Activated CD4-positive, alpha-beta T cell treated with anti-CD3 and anti-CD28 coated beads for 48 hours (primary cell): ENCODE data around the gene C1orf159.
A peak's percentile ranks its signal among the peaks of the same experiment; 100 is the strongest.

Experiments
- DNase-seq: peaks from one replicate; pipeline ENCODE4 v3.0.0-alpha.2; 2020

The C1orf159 gene

DNA sequence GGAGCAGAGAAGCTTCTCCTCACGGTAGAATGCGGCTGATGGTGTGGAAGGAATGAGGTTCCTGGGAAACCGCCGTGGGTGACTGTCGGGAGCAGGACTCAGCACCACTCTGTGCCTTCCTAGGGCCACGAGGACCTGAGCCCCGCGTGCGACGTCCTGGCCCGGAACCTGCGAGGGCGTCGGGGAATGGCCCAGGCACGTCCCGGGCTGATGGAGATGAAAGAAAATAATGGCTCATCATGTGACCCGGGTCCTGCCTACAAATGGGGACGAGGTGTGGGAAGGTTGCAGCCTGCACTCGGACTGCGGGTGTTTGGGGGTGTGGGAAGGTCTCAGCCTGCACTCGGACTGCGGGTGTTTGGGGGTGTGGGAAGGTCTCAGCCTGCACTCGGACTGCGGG is 32.7 kb upstream of the C1orf159 start:
- no peak for DNase-seq

DNA sequence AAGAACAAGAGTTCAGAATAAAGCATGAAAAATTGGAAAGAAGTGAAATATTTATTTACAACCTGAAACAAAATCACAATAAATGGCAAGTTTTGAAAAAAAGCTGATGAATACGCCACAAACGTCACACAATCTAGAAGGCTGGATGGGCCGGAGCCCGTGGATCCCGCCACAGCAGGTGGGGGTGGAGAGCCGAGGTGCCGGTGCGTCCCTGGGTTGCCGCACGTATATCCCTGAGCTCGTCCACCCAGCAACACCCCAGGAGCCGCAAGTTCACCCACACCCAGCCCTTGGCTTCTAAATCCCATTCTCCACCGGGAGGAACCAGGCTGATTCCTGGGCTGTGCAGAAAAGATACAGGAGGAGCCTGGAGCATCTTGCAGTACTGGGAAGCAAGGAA is 32.2 kb upstream of the C1orf159 start:
- no peak for DNase-seq

DNA sequence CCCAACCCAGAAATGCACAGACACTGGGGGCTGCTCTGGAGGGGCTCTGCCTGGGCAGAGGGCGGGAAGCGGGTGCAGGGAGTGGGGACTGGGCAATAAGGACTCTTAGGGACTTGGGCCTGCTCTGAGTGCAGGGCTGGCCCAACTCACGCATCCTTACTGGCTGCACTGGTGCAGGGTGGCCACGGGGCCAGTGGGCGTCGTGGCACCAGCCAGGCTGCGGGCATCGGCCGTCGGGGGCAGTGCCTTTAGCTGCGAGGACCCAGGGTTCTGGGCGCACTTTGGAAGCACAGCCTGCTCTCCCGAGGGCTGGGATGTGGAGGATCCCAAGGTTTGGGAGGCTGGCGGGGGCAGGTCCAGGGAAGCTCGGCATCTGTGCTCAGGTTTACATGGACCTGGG is 30.7 kb upstream of the C1orf159 start:
- no peak for DNase-seq

DNA sequence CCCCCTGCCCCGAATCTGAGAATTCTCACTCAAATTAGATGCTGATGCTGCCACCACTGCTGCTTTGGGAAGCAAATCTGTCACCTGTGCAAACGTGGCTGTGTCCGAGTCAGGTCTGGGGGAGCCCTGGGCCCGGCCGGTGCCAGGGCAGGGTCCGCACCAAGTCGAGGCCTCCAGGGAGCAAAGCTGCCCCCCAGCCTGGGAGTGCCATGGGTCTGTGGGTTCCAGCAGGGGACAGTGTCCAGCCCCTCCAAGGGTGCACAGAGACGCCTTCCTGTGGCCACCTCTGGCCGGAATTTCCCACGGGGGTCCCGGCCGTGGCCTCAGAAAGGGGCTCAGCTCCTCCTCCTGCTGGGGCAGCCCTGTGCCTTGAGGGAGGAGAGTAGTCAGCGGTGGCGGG is 30.1 kb upstream of the C1orf159 start:
- DNase-seq = no peak

DNA sequence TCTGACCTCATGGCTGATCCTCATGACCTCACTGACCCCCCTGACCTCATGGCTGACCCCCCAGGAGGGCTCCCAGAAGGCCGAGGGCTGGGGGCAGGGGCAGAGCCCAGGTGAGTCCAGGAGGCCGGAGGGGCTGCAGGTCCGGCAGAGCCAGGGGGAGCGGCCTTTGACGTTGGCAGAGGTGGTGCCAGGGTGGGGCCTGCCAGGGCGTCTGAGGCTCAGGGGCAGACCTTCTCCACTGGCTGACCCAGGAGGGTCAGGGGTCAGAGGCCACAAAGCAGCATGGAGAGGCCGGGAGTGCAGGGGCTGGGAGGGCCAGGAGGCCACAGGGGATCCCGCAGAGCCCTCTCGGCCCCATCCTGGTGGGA is 29.6 kb upstream of the C1orf159 start:
- no peak for DNase-seq

DNA sequence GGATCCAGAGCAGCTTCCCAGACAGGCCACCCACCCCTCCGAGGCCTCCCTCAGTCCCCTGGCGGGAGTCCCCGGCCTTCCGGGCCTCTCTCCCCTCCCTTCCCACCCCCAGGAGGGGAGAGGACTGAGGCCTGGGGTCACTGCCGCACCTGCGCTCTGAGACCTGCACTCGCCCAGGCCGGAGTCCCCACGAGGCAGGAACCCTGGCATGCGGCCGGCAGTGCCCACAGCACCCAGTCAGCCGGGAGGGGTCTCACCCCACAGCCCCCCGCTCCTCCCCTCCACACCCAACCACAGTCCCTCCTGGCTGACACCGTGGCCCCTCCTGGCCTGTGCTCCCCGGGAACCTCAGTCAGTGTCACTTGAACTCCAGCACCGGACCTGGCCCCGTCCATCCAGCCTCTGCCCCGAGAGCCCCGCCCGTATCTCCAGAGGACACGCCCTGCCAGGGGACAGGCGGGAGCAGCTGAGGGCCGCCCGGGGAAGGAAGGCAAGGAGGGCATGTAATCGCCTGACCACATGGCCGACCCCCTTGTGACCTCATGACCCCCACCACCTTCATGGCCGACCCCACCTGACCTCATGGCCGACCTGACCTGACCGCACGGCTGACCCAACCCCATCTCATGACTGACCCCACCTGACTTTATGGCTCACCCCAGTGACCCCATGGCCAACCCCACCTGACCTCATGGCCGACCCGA is 29.1 kb upstream of the C1orf159 start:
- DNase-seq = no peak

DNA sequence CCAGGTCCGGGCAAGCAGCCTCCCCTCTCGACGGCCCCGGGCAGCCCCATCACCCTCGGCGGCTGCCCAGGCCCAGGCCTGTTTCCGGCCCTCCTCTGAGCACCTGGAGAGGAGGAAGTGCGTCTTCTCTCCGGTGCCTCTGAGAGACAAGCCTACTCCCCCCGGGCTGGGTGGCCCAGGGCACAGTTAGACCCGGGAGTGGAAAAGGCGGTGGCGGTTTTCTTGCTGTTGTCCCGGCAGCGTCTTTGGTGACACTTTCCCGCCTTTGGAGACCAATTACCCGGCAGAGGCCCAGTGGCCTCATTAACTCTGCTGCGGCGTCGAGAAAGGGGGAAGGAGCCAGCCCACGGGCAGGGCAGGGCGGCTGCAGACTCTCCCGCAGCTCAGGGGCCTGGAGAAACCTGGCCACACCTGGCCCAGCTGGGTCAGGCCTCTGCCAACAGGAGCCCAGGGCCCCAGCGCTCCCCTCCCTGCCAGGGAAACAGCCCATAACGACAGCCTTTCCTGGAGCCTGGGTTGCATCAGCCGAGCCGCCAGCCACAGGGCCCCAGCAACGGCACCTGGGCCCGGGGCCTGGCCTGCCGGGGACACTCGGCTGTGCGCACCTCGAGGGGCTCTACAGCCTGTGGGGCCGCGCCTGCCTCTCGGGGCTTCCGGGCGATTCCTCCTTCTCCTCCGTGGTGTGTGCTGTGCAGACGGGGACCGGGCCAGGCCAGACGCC is 28.4 kb upstream of the C1orf159 start:
- DNase-seq = peak; percentile 76

DNA sequence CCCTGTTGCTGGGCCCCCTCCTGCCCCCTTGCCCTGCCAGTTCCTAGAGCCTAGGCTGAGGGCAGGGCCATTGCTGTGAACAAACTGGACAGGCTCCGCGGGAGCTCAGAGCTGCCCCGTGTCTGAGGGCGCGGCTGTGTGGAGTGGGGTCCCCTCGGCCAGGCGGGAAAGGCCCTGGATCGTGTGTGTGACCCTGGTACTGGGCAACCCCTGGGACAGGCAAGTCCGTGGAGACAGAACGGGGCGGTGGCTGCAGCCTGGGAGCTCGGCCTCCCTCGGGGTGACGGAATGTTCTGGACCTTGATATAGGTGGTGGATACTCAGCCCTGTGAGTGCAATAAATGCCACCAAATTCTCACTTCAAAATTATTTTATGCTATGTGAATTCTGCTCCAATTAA is 27.7 kb upstream of the C1orf159 start:
- DNase-seq = no peak

DNA sequence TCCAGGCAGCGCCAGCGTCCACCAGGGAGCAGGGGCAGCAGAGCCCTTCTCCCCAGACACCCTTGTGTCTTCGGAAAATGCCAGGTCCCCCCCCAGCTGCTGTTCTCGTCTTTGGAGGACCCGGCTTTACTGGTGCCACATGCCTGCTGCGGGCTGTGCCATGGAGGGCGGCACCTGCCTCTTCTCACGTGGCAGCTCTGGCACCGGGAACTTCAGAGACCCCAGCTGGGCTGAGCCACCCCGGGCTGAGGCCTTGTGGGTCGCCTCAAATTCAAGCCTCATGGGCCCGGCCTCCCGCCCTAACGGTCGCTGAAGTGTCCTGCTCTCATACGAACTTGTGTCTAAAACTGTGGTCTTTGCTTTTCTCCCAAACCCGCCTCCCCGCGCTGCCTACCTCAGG is 27.0 kb upstream of the C1orf159 start:
- no peak for DNase-seq

DNA sequence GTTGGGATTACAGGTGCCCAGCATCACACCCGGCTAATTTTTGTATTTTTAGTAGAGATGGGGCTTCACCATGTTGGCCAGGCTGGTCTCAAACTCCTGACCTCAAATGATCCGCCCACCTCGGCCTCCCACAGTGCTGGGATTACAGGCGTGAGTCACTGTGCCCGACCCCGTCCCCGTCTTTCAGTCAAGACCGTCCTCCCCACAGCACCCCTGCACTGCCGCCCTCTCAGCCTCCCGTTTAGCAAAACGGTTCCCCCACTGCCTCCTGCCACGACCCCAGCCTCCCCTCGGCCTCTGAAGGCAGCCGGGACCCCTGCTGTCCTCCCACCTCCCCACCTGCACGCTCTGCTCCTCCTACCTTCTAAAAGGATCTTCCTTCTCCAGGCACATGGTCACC is 26.5 kb upstream of the C1orf159 start:
- peak; percentile 54 for DNase-seq

DNA sequence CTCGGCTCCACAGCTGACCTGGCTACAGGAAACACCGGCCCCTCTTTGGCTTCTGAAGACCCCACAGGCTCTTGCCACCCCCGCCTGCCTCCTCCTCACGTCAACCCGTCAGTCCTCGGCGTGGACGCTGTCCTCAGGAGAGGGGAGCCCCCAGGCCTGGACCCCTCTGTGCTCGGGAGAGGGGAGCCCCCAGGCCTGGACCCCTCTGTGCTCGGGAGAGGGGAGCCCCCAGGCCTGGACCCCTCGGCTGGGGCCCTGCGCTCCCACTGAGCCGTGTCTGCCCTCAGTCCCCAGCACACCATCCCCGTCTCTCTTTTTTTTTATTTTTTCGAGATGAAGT is 26.0 kb upstream of the C1orf159 start:
- DNase-seq = no peak

DNA sequence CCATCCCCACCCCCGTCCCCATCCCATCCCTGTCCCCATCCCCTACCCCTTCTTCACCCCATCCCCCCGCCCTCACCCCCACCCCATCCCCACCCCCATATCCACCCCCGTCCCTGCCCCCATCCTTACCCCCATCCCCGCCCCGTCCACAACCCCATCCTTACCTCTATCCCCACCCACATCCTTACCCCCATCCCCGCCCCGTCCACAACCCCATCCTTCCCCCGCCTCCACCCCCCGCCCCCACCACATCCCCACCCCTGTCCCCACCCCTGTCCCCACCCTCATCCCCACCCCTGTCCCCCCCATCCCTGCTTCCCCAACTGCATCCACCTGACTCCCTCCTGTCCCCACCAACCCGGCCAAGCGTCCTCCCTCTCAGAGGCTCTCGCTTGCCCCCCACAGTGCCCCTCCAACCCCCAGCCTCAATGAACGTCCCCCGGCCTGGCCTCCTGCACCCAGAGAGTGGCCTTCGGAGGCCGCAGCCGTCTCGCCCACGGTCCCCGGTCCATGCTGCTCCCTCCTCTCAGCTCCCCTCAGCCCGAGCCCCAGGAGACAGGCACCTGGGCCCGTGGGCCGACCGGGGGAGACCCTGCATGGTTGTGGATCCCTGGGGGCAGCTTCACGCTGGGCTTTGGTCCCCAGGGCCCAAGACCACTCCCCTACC is 25.5 kb upstream of the C1orf159 start:
- DNase-seq = no peak

DNA sequence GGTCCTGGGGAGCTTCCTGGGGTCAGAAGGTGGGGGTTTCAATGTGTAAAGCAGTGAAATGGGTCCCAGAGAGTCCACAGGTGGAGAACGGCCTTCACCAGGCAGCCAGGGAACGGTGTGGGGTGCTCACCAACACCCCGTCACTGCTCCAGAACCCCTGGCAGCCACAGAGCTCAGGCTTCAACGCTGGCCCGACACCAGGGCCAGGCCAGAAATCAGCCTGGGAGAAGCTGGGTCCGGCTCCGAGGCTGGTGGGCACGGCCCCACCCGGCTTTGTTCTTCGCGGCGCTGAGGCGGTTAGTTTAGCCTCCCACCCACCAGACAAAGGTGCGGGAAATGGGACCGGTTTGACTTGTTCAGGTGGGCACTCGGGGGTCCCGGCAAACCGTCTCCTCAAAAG is 24.8 kb upstream of the C1orf159 start:
- DNase-seq = no peak

DNA sequence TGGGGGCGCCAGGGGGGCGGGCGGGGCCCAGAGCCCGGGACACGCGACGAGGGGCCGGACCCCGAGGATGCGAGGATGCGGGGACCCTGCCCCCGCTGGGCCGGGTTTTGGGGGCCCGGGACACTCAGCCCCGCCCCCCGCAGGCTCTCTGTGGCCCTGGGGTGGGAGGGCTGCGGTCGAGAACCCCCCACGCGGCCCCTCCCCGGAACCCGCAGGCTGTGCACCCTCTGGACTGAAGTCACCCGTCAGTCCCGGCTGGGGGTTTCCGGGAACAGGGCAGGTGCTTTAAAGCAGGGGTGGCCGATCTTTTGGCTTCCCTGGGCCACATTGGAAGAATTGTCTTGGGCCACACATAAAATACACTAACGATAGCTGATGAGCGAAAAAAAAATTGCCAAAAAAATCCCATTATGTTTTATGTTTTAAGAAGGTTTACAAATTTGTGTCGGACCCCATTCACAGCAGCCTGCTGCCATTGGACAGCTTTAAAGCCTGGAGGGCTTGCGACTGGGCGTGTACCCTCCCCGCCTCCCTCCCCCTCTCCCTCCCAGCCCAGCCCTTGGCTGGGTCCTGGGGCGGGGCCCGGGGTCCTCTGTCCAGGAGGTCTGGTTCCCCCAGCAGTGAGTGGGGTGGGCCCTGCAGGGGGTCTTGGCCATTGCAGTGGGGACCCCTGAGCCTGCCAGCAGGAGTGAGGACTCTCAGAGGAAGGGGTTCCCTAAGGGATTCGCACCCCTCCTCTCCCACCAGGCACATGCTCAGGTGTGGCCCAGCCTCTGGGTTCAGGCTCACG is 21.6 kb upstream of the C1orf159 start:
- peak; percentile 70 for DNase-seq

DNA sequence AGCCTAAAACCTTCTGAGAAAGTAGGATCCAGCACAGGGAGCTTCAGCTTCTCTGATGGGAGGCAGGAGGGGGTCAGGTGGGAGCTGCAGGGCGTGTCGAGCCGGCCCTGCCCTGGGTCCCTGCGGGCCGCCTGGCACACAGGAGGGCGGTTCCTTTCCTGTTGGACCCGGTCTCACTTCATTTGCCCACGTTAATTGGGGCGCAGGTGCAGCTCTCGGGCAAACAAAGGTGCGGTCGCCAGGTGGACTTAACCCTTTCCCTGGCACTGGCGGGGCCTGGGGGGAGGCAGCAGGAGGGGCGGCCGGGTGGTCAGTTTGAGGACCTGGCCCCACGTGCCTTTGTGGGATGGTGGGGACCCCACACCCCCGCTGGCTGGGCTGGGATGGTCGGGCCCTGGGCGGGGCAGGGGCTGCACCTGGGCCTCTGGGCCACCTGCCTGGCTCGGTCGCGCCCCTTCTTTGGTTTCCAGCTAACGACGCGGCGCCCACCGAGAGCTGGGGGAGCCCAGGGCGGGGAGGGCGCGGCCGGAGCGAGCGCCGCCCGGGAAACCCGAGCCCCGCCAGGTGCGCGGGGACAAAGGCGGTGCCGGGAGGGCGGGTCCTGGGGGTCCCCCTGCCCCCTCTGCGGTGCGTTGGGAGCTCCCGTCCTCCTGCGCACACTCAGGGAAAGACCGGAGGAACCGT is 20.8 kb upstream of the C1orf159 start:
- no peak for DNase-seq

DNA sequence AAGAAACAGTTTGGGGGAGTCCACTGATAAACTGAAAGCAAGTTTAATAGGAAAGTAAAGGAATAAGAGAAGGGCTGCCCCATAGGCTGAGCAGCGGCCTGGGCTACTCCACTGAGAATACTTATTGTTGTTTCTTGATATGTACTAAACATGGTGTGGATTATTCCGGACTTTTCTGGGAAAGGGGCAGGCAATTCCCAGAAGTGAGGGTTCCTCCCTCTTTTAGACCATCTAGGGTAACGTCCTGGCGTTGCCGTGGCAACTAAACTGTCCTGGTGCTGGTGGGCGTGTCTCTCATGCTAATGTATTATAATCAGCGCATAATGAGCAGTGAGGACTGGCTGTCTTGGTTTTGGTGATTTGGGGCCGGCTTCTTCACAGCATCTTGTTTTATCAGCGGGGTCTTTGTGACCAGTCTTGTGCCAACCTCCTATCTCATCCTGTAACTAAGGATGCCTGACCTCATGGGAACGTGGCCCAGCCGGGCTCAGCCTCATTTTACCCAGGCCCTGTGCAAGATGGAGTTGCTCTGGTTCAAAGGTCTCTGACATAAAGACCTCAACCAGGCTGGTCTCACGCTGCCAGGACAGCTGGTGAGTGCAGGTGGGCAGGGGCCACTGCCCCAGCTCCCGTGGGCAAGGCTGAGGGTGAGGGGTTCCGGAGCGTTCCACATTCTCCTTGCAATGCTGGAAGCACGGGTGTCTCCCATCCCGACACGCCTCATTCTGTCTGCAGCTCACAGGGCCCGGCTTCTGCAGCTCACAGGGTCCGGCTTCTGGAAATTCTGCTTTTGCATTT is 19.6 kb upstream of the C1orf159 start:
- DNase-seq = no peak

DNA sequence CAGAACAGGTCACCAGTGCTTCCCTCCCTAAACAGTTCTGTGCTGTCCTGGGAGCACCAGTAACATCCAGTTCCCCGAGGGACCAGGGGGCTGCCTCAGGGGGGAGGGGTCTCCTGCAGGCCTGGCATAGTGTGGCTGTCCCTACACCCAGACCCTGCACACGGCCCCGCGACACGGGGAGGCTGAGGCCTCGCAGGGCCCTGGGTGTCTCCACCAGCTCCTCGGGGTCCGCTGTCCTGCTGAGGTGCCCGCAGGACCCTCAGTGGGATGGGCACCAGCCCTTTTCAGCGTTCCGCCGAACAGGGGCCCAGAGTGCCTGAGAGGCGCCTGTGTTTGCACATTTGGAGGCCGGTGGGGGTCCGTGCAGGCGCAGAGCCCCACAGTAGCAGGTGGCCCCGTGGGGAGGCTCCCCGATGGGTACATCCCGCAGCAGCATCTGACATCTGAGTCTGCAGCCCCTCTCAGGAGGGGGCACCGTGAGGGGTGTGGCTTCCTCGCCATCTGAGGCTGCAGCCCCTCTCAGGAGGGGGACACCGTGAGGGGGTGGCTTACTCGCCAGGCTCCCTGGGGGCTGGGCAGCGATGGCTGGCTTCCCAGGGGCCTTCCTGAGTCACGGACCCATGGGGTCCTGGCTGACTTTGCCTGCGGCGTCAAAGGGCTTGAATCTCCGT is 18.5 kb upstream of the C1orf159 start:
- DNase-seq = no peak

DNA sequence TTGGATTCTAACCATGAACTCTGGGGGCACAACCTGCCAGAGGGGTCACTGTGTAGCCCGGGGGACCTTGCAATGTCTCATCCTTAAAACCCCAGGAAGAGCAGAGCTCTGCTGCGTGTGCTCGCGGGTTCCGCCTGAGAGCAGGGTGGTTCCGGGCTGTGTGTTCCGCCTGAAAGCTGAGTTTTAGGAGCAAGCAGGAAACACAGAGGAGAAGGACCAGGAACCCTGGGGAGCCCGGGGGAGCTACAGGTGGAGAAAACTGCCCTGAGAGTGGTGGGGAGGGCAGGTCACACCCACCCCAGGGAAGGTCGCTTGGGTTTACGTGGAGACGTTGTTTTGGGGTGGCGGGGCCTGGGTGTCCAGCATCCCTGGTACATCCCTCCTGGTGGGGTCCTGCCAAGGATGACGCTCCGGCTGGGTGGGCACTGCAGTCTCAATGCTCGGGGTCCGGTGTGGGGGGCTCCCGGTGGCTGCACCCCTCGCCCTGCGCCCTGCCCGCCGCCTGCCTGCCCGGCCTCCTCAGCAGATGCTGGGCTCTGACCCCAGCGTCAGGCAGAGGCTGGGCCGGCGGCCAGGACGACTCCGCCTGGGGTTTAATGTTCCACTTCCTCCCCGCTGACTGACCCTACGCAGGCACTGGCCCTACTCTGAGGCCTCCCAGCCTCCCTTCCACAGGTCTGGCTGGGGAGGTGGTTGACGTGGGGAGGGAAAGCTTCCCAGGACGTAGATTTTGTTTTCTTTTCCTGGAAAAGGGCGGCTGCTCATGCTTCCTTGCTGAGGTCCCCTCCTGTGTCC is 17.3 kb upstream of the C1orf159 start:
- DNase-seq = no peak

DNA sequence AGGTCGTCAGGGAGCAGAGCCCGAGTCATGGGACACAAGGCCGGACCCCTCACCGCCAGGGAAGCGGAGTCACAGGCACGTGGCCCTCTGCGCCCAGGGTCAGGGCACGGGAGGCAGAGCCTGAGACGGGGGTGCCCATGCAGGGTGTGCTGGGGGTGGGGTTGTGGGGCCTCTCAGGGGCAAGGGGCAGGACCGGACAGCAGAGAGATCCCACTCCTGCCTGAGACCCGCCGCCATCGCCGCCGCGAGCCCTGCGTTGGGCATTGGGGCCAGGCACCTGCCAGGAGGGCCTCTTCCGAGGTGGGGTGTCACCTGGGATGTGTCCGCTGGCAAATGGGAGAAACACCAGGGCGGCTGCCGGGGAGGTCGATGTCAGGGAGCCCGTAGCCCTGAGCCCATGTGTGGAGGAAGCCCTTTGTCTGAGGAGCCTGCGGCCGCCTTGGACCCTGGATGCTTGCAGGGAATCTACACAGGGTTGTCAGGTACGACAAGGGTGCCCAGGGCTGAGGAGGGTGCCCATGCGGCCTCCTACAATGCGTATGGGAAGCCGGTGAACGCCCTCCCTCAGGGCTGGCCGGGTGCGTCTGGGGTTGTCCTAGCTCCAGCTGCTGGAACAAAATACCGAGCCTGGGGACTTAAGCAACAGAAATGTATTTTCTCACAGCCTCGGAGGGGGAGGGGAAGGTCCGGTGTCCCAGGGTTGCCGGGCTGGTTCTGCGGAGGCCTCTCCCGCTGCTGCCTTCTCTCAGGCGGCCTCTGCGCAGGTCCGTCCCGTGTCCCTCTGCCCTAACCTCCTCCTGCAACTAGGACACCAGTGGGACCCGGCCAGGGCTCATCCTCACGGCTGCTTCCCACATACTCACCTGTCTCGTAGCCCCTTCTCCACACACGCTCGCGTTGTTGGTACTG is 16.4 kb upstream of the C1orf159 start:
- DNase-seq = no peak
